ENCODE results near the gene LAMA2. TPM values are rescaled to one million over a fixed set of nuclear protein-coding genes. Genes with fewer than 3 reads are reported as not detected.

LAMA2 gene
- total RNA-seq, 4 donors from 2014 or later, result 97.3 to 509 (median 200) TPM

DNA sequence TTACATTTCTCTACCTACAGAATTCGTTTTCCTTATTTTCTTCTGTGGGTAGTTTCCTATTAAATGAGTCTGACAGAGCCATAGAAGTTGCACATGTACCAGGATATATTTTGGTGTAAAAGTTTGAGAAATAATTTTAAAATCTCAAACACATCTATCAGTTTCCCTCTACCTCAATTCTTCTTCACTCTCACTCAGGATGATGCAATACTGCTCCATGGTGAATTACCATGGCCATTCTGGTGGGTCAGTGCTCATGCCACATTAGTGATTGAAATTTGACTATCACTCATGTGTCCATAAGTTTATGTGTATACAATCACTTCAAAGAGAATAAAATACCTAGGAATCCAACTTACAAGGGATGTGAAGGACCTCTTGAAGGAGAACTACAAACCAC lies 675.3 kb downstream of the LAMA2 start:
- TF ChIP-seq, protein P1, sequence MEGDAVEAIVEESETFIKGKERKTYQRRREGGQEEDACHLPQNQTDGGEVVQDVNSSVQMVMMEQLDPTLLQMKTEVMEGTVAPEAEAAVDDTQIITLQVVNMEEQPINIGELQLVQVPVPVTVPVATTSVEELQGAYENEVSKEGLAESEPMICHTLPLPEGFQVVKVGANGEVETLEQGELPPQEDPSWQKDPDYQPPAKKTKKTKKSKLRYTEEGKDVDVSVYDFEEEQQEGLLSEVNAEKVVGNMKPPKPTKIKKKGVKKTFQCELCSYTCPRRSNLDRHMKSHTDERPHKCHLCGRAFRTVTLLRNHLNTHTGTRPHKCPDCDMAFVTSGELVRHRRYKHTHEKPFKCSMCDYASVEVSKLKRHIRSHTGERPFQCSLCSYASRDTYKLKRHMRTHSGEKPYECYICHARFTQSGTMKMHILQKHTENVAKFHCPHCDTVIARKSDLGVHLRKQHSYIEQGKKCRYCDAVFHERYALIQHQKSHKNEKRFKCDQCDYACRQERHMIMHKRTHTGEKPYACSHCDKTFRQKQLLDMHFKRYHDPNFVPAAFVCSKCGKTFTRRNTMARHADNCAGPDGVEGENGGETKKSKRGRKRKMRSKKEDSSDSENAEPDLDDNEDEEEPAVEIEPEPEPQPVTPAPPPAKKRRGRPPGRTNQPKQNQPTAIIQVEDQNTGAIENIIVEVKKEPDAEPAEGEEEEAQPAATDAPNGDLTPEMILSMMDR (IDR thresholded peaks at IDR 0.05), result no peak
- ATAC-seq (ENCODE audit: low FRiP score) (no peak), DNase-seq (ENCODE audit: low spot score) (no peak)

DNA sequence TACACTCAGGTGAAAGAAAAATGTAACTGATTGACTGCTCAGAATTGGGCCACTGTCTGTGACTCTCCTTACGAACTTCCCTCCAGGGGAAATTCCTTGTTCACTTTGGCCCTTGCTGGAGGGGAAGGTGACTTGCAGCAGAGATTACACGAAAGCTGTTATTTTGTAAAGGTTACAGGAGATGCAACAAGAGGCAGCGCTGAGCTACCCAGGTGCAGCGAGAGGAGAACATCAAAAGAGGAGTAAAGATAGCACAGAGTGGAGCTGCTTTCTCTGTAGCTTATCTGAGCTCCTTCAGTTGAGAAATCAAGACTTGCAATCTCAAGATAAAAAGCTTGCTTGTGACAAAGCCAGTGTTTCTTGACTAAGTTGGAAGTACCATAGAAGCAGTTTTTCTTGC lies 682.4 kb downstream of the LAMA2 start:
- ATAC-seq (ENCODE audit: low FRiP score), result no peak
- DNase-seq (ENCODE audit: low spot score), result no peak
- TF ChIP-seq, protein P1 (IDR thresholded peaks at IDR 0.05), result no peak

DNA sequence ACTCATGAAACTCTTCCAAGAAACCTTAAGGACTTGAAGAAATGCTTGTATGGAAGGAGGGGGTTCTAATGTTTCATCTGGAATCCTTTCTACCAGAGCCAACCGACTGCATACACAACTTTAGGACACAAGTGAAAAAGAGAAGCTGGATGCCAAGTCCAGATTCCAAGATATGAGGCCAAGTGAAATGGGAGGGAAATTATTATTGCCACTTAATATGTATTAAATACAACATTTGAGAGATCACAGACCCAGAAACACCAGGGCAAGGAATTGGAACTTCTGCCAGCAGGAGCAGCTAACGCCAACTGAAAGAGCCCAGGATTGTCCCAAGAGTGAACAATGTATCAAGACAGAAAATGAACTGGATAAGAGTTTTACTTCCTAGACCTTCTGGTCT lies 682.9 kb downstream of the LAMA2 start:
- TF ChIP-seq, protein P1 (IDR thresholded peaks at IDR 0.05), result no peak
- no peak for ATAC-seq (ENCODE audit: low FRiP score)

More for the DNA sequence above, 682.9 kb downstream of the LAMA2 start:
- DNase-seq (ENCODE audit: low spot score), result no peak

Small RNA genes within 50 kb of the gene (small RNA-seq; reads per million reads assigned to genes)
- gene RNU6-861P, result not detected

Measured in omental fat pad (tissue), 4 donors.